Large intestine (tissue), 3 donors: ENCODE measurements around the gene TTC36. TPM values are rescaled to one million over a fixed set of nuclear protein-coding genes. Genes with fewer than 3 reads are reported as not detected.
A peak's percentile ranks its signal among the peaks of the same experiment; 100 is the strongest.
"Not testable (repeated sequence)": the region's sequence is repeated elsewhere in the genome, so short reads cannot be mapped to it uniquely, and the experiment has no call there.

Source experiments
- DNase-seq, 2 donors: peaks; one replicate each; pipeline versions ENCODE4 v3.0.0 to v3.0.0-alpha.2; 2013
- H3K27ac ChIP-seq: one replicate; pipeline ENCODE4 v1.5.1; 2013; ENCODE audit warnings: low read length
- H3K27me3 ChIP-seq: 2 replicates; pipeline ENCODE4 v1.6.1; 2013; ENCODE audit warnings: low read length; ENCODE audit not compliant: control insufficient read depth, insufficient read depth
- H3K36me3 ChIP-seq: 2 replicates; pipeline ENCODE4 v1.6.1; 2013; ENCODE audit warnings: low read length; ENCODE audit not compliant: control insufficient read depth, insufficient read depth
- H3K4me1 ChIP-seq: one replicate; pipeline ENCODE4 v1.6.1; 2013; ENCODE audit warnings: low read length; ENCODE audit not compliant: control insufficient read depth, insufficient read depth
- H3K4me3 ChIP-seq: one replicate; pipeline ENCODE4 v1.5.1; 2013; ENCODE audit warnings: low read length
- H3K9me3 ChIP-seq: one replicate; pipeline ENCODE4 v1.6.1; 2013; ENCODE audit warnings: mild to moderate bottlenecking, low read depth, low read length, moderate library complexity; ENCODE audit not compliant: control insufficient read depth
- WGBS: methylation state at CpG from one replicate; pipeline ENCODE4 v1.1.5; 2013; ENCODE audit warnings: low lambda C conversion rate; ENCODE audit not compliant: insufficient coverage; 5-methylcytosine and 5-hydroxymethylcytosine counted together
- polyA plus RNA-seq: library from polyadenylated mRNA; unstranded; fragments of 120-200 nt; gene quantifications from one replicate; pipeline ENCODE4 v1.2.1, GENCODE V29; 2013

TTC36 gene
- polyA plus RNA-seq, 1 donor, result 1.9 TPM

DNA sequence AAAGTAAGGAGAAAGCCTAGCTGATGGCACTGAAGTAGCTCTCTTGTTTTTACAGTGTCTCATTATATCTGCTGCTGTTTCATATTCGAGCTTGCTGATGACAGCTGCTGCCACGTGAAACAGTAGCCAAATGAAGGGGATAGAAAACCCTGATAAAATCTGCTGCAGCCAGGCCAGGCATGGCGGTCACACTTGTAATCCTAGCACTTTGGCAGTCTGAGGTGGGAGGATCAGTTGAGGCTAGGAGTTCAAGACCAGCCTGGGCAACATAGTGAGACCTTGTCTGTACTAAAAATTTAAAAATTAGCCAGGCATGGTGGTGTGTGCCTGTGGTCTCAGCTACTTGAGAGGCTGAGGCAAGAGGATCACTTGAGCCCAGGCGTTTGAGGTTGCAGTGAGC lies 25.1 kb downstream of the TTC36 start:
- DNase-seq, result no peak
- Histone ChIP-seq H3K27ac (no peak overlapping the region), H3K27me3 (no peaks in the 10 kb centered on the region), H3K9me3 (no peaks in the 10 kb centered on the region), H3K4me1 (no peaks in the 10 kb centered on the region), H3K36me3 (peaks cover 37% of the 10 kb centered on the region), H3K4me3 (no peak overlapping the region)
- no CpG with 5 or more reads among the region's 4 CpGs for WGBS

DNA sequence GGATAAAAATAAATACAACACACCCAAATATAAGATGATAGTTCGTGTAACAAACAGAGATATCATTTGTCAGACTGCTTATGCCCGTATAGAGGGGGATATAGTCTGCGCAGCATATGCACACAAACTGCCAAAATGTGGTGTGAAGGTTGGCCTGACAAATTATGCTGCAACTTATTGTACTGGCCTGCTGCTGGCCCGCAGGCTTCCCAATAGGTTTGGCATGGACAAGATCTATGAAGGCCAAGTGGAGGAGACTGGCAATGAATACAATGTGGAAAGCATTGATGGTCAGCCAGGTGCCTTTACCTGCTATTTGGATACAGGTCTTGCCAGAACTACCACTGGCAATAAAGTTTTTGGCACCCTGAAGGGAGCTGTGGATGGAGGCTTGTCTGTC lies 33.5 kb downstream of the TTC36 start:
- H3K36me3 ChIP-seq, result peaks cover 11% of the 10 kb centered on the region
- no peaks in the 10 kb centered on the region for H3K9me3 ChIP-seq
- no CpG with 5 or more reads among the region's 4 CpGs for WGBS
- H3K4me1 ChIP-seq, result peaks cover 3% of the 10 kb centered on the region
- H3K27me3 ChIP-seq, result no peaks in the 10 kb centered on the region
- H3K4me3 ChIP-seq, result no peak overlapping the region
- DNase-seq, result no peak
- H3K27ac ChIP-seq, result no peak overlapping the region

GRCh38 chr11:118565051-118565450 lies 37.8 kb downstream of the TTC36 start:
- Histone ChIP-seq H3K36me3 (no peaks in the 10 kb centered on the region), H3K9me3 (no peaks in the 10 kb centered on the region), H3K27me3 (no peaks in the 10 kb centered on the region), H3K4me1 (peaks cover 3% of the 10 kb centered on the region), H3K27ac (no peak overlapping the region), H3K4me3 (no peak overlapping the region)
- WGBS, result no CpG with 5 or more reads among the region's 5 CpGs
- peak in 1 of 2 donors; percentile 18 for DNase-seq

GRCh38 chr11:118569670-118570069 lies 42.4 kb downstream of the TTC36 start:
- Histone ChIP-seq H3K4me1 (peaks cover 4% of the 10 kb centered on the region), H3K27me3 (no peaks in the 10 kb centered on the region), H3K36me3 (no peaks in the 10 kb centered on the region), H3K27ac (no peak overlapping the region), H3K4me3 (no peak overlapping the region), H3K9me3 (no peaks in the 10 kb centered on the region)
- DNase-seq, result no peak
- WGBS, result no CpG with 5 or more reads among the region's 2 CpGs

- no peaks in the 10 kb centered on the region for H3K36me3 ChIP-seq
- WGBS, result no CpG with 5 or more reads among the region's 1 CpG
- H3K4me3 ChIP-seq, result no peak overlapping the region
- no peaks in the 10 kb centered on the region for H3K9me3 ChIP-seq
- no peak overlapping the region for H3K27ac ChIP-seq
- H3K4me1 ChIP-seq, result peaks cover 3% of the 10 kb centered on the region
- no peak for DNase-seq
- no peaks in the 10 kb centered on the region for H3K27me3 ChIP-seq
Observed at GRCh38 chr11:118570787-118571186, 43.5 kb downstream of the TTC36 start.

GRCh38 chr11:118571701-118572060 lies 44.4 kb downstream of the TTC36 start:
- Histone ChIP-seq H3K27ac (peak overlapping the region; percentile 99), H3K4me3 (peak overlapping the region; percentile 100)
- H3K36me3 ChIP-seq, H3K27me3 ChIP-seq, H3K9me3 ChIP-seq, H3K4me1 ChIP-seq: not testable (repeated sequence)
- peak in 1 of 2 donors; percentile 31 for DNase-seq
- WGBS, result 27% methylated on average over 2 of the region's 15 CpGs

DNA sequence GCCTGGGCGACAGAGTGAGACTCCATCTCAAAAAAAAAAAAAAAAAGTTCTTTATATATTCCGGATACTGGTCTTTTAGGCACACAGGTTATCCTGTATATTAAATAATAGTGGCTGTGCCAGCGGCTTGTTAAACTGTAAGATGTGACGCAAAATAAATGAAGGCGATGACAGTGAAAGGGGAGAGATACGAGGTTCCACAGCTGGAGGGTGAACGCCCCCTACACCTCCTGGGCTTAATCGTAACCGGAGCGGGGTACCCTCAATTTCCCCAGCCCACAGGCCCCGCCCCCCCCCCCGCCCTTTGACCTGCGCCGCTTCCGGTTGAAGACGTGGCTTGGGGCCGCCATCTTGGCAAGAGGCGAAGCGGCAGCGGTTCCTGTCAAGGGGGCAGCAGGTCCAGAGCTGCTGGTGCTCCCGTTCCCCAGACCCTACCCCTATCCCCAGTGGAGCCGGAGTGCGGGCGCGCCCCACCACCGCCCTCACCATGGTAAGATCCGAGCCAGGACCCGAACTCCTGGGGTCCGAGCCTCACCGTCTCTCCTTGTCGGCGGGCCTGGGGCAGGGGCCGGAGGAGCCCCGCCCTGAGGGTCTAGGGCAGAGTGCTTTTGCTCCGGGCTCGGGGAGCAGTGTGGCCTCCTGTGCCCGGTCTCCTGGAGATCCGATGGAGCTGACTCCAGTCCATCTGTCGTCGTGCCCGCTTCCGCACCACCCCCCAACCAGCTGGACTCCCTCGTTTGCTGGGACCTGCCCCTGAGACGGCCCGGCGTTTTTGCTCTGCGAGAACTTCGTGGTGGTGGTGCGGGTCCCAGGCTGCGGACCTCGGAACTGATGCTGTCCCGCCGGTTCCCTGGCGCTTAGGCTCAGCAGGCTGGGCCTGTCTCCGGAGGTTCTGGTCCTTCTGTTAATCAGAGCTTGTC lies 45.0 kb downstream of the TTC36 start, which contains the start of gene ARCN1:
Gene ARCN1 (plus strand): TSS at position 349 of the 920 bp plus-strand sequence. CDS start 139 bp downstream, at position 488.
- peak; percentile 75 to 88 for DNase-seq
- H3K27ac ChIP-seq, result peak within 1 kb of the TSS; percentile 99
- peak within 1 kb of the TSS; percentile 100 for H3K4me3 ChIP-seq
- peaks cover 3% of the 10 kb centered on the region for H3K4me1 ChIP-seq
- no peaks in the 10 kb centered on the region for H3K27me3 ChIP-seq
- H3K36me3 ChIP-seq, result no peaks in the 10 kb centered on the region
- no peaks in the 10 kb centered on the region for H3K9me3 ChIP-seq
- 0% methylated on average over 1 of the region's 55 CpGs for WGBS

- peak in 1 of 2 donors; percentile 69 for DNase-seq
Observed at GRCh38 chr11:118572981-118573550, 45.8 kb downstream of the TTC36 start.

GRCh38 chr11:118574636-118575035 lies 47.4 kb downstream of the TTC36 start:
- H3K36me3 ChIP-seq, result no peaks in the 10 kb centered on the region
- no peak for DNase-seq
- no peak overlapping the region for H3K4me3 ChIP-seq
- H3K27me3 ChIP-seq, result no peaks in the 10 kb centered on the region
- no peak overlapping the region for H3K27ac ChIP-seq
- no CpG with 5 or more reads among the region's 7 CpGs for WGBS
- no peaks in the 10 kb centered on the region for H3K9me3 ChIP-seq
- peaks cover 3% of the 10 kb centered on the region for H3K4me1 ChIP-seq

More at GRCh38 chr11:118572981-118573550, 45.8 kb downstream of the TTC36 start:
- no peaks in the 10 kb centered on the region for H3K27me3 ChIP-seq
- peak overlapping the region; percentile 99 for H3K27ac ChIP-seq
- peak overlapping the region; percentile 100 for H3K4me3 ChIP-seq
- no peaks in the 10 kb centered on the region for H3K9me3 ChIP-seq
- peaks cover 3% of the 10 kb centered on the region for H3K4me1 ChIP-seq
- no CpG with 5 or more reads among the region's 10 CpGs for WGBS
- no peaks in the 10 kb centered on the region for H3K36me3 ChIP-seq

- not testable (repeated sequence) for H3K9me3 ChIP-seq, H3K27me3 ChIP-seq, H3K4me1 ChIP-seq, DNase-seq, H3K27ac ChIP-seq, H3K4me3 ChIP-seq
- peaks cover 18% of the 10 kb centered on the region for H3K36me3 ChIP-seq
Observed at GRCh38 chr11:118577995-118578394, 50.7 kb downstream of the TTC36 start.
